Stimulated activated CD4-positive, alpha-beta T cell treated with anti-CD3 and anti-CD28 coated beads, Interleukin-4, amount 100 ng/mL, for 4 hours (primary cell): ENCODE data around the gene SDK2.
"Not testable (repeated sequence)": the region's sequence is repeated elsewhere in the genome, so short reads cannot be mapped to it uniquely, and the experiment has no call there.

ENCODE experiments used
- DNase-seq, 2 experiments: peaks; one replicate each; pipeline ENCODE4 v3.0.0-alpha.2; 2020

Gene SDK2

GRCh38 chr17:73336408-73337329 lies 307.6 kb downstream of the SDK2 start:
- no peak for DNase-seq

GRCh38 chr17:73335591-73336407 lies 308.4 kb downstream of the SDK2 start:
- no peak for DNase-seq

GRCh38 chr17:73334771-73335513 lies 309.3 kb downstream of the SDK2 start:
- DNase-seq = no peak

- DNase-seq = not testable (repeated sequence)
Measured at GRCh38 chr17:73333445-73333844, 310.8 kb downstream of the SDK2 start.

GRCh38 chr17:73331060-73331459 lies 313.2 kb downstream of the SDK2 start:
- no peak for DNase-seq

GRCh38 chr17:73327676-73328075 lies 316.6 kb downstream of the SDK2 start:
- DNase-seq = no peak

GRCh38 chr17:73325527-73325842 lies 318.8 kb downstream of the SDK2 start:
- no peak for DNase-seq

GRCh38 chr17:73324711-73325526 lies 319.3 kb downstream of the SDK2 start:
- DNase-seq = no peak

GRCh38 chr17:73324160-73324475 lies 320.1 kb downstream of the SDK2 start:
- no peak for DNase-seq

- DNase-seq = no peak
Measured at GRCh38 chr17:73323409-73324159, 320.7 kb downstream of the SDK2 start.

GRCh38 chr17:73320601-73321264 lies 323.5 kb downstream of the SDK2 start:
- DNase-seq = no peak

- no peak for DNase-seq
Measured at GRCh38 chr17:73319766-73320165, 324.5 kb downstream of the SDK2 start.

- no peak for DNase-seq
Measured at GRCh38 chr17:73318836-73319235, 325.4 kb downstream of the SDK2 start.

- no peak for DNase-seq
Measured at GRCh38 chr17:73318427-73318813, 325.8 kb downstream of the SDK2 start.

- no peak for DNase-seq
Measured at GRCh38 chr17:73317513-73318426, 326.5 kb downstream of the SDK2 start.

- DNase-seq = no peak
Measured at GRCh38 chr17:73316919-73317505, 327.2 kb downstream of the SDK2 start.

- DNase-seq = no peak
Measured at GRCh38 chr17:73315471-73315870, 328.8 kb downstream of the SDK2 start.

GRCh38 chr17:73313526-73314127 lies 330.6 kb downstream of the SDK2 start:
- no peak for DNase-seq

- not testable (repeated sequence) for DNase-seq
Measured at GRCh38 chr17:73312887-73313286, 331.4 kb downstream of the SDK2 start.
